H1 (cell line): Measurements from ENCODE around the gene NUTM2G. TPM values are rescaled to one million over a fixed set of nuclear protein-coding genes. Genes with fewer than 3 reads are reported as not detected.
"Not testable (repeated sequence)": the region's sequence is repeated elsewhere in the genome, so short reads cannot be mapped to it uniquely, and the experiment has no call there.

Experiments
- CTCF ChIA-PET: fragments of 300-600 bp; sonication (Branson Sonifier 250); formaldehyde crosslinking; loops from one replicate; lab custom pipeline; 2021; ENCODE audit not compliant: partially characterized antibody; lab: Charles Lee
- POLR2A ChIA-PET: fragments of 300-600 bp; sonication (Branson Sonifier 250); formaldehyde crosslinking; loops from one replicate; lab custom pipeline; 2021; ENCODE audit warnings: inconsistent platforms; ENCODE audit not compliant: partially characterized antibody; lab: Charles Lee
- DNase-seq, 2 experiments: peaks; one replicate each; pipeline versions ENCODE4 v3.0.0 to v3.0.0-alpha.2; 2010 to 2022; ENCODE audit warnings: low spot score in 2 of 2, low read depth in 1 of 2, mixed read lengths in 1 of 2
- FAIRE-seq: peaks from 2 replicates; lab custom pipeline; 2011; peaks lifted over from hg19 to GRCh38; lab: Jason Lieb, UNC
- H2AFZ ChIP-seq: 2 replicates; pipeline ENCODE4 v1.8.1; 2012; ENCODE audit warnings: low read length, inconsistent platforms
- H2AK5ac ChIP-seq: 2 replicates; pipeline ENCODE4 v1.6.1; 2013; ENCODE audit warnings: low read depth, low read length
- H2BK120ac ChIP-seq: replicated peaks from 2 replicates; pipeline ENCODE3; 2013; ENCODE audit warnings: low read depth, low read length, inconsistent platforms
- H2BK12ac ChIP-seq: 2 replicates; pipeline ENCODE4 v1.6.1; 2013; ENCODE audit warnings: low read depth, low read length
- H2BK15ac ChIP-seq: 2 replicates; pipeline ENCODE4 v1.6.1; 2013; ENCODE audit warnings: low read length
- H2BK20ac ChIP-seq: 2 replicates; pipeline ENCODE4 v1.6.1; 2013; ENCODE audit warnings: low read length
- H2BK5ac ChIP-seq: 2 replicates; pipeline ENCODE4 v1.6.1; 2013; ENCODE audit warnings: low read depth, low read length
- H3K14ac ChIP-seq: 2 replicates; pipeline ENCODE4 v1.6.1; 2013; ENCODE audit warnings: inconsistent platforms; ENCODE audit not compliant: insufficient read length
- H3K18ac ChIP-seq: 2 replicates; pipeline ENCODE4 v1.6.1; 2013; ENCODE audit warnings: low read length; ENCODE audit errors: extremely low read depth
- H3K23ac ChIP-seq: 2 replicates; pipeline ENCODE4 v1.6.1; 2013; ENCODE audit warnings: inconsistent platforms; ENCODE audit not compliant: insufficient read length
- H3K23me2 ChIP-seq: 2 replicates; pipeline ENCODE4 v1.6.1; 2013; ENCODE audit warnings: low read depth, low read length
- H3K27ac ChIP-seq: 2 replicates; pipeline ENCODE4 v1.6.1; 2011; ENCODE audit warnings: low read depth, low read length, inconsistent platforms
- H3K27me3 ChIP-seq, 4 experiments: replicated peaks in 1 of 4; 1 replicate in 1 of 4; 2 replicates in 3 of 4; pipeline versions ENCODE4 v1.6.1 to v1.8.1; 2011 to 2013; ENCODE audit warnings: low read length in 3 of 4, mild to moderate bottlenecking in 3 of 4, inconsistent platforms in 2 of 4, mixed read lengths in 2 of 4, moderate library complexity in 1 of 4; ENCODE audit not compliant: control insufficient read depth in 3 of 4, insufficient read depth in 3 of 4; ENCODE audit errors: extremely low read depth in 1 of 4
- H3K36me3 ChIP-seq, 4 experiments: 2 replicates each; pipeline versions ENCODE4 v1.6.1 to v1.8.1; 2011 to 2013; ENCODE audit warnings: mild to moderate bottlenecking in 4 of 4, low read length in 3 of 4, moderate library complexity in 2 of 4, control low read depth in 1 of 4, inconsistent platforms in 1 of 4; ENCODE audit not compliant: insufficient read depth in 4 of 4, control insufficient read depth in 2 of 4
- H3K4ac ChIP-seq: replicated peaks from 2 replicates; pipeline ENCODE3; 2013; ENCODE audit warnings: low read length, low read depth, mixed read lengths, inconsistent platforms; ENCODE audit not compliant: insufficient read length
- H3K4me1 ChIP-seq, 4 experiments: replicated peaks in 1 of 4; 1 replicate in 1 of 4; 2 replicates in 3 of 4; pipeline versions ENCODE4 v1.6.1 to v1.8.1; 2011 to 2013; ENCODE audit warnings: low read length in 3 of 4, inconsistent platforms in 2 of 4, mixed read lengths in 1 of 4; ENCODE audit not compliant: insufficient read depth in 4 of 4, control insufficient read depth in 3 of 4
- H3K4me2 ChIP-seq, 2 experiments: 2 replicates each; pipeline versions ENCODE4 v1.6.1 to v1.8.1; 2011 to 2013; ENCODE audit warnings: low read depth in 2 of 2, low read length in 2 of 2, control low read depth in 1 of 2, inconsistent platforms in 1 of 2, mild to moderate bottlenecking in 1 of 2; ENCODE audit not compliant: insufficient read depth in 1 of 2
- H3K4me3 ChIP-seq, 4 experiments: fragments of 200-600, 300-600 bp in 1 of 4; sonication (generic), shearing (Covaris generic), sonication (Bioruptor Twin) in 1 of 4; 2 replicates each; pipeline versions ENCODE4 v1.5.1 to v1.8.1; 2011 to 2016; ENCODE audit warnings: low read length in 4 of 4, low read depth in 3 of 4, control low read depth in 2 of 4, inconsistent platforms in 2 of 4, mild to moderate bottlenecking in 2 of 4, mixed read lengths in 1 of 4, moderate library complexity in 1 of 4; ENCODE audit not compliant: insufficient read depth in 2 of 4; ENCODE audit errors: extremely low read depth in 1 of 4
- H3K56ac ChIP-seq: replicated peaks from 2 replicates; pipeline ENCODE3; 2013; ENCODE audit warnings: low read depth, mild to moderate bottlenecking, mixed read lengths, low read length, inconsistent platforms; ENCODE audit not compliant: insufficient read length
- H3K79me1 ChIP-seq: 2 replicates; pipeline ENCODE4 v1.6.1; 2013; ENCODE audit warnings: low read depth, low read length, control low read depth
- H3K79me2 ChIP-seq, 2 experiments: 2 replicates each; pipeline versions ENCODE4 v1.6.1 to v1.8.1; 2012 to 2013; ENCODE audit warnings: low read length in 2 of 2, mild to moderate bottlenecking in 2 of 2, inconsistent platforms in 1 of 2; ENCODE audit not compliant: insufficient read depth in 2 of 2, control insufficient read depth in 1 of 2
- H3K9ac ChIP-seq, 4 experiments: replicated peaks in 1 of 4; 1 replicate in 1 of 4; 2 replicates in 3 of 4; pipeline versions ENCODE4 v1.6.1 to v1.8.1; 2011 to 2013; ENCODE audit warnings: low read depth in 3 of 4, low read length in 3 of 4, control low read depth in 2 of 4, mild to moderate bottlenecking in 2 of 4, moderate library complexity in 2 of 4, inconsistent platforms in 1 of 4; ENCODE audit errors: extremely low read depth in 1 of 4
- H3K9me3 ChIP-seq, 2 experiments: 2 replicates each; pipeline versions ENCODE4 v1.6.1 to v1.8.1; 2012 to 2013; ENCODE audit warnings: mild to moderate bottlenecking in 2 of 2, moderate library complexity in 2 of 2, control low read depth in 1 of 2, inconsistent platforms in 1 of 2, low read depth in 1 of 2, low read length in 1 of 2, mixed read lengths in 1 of 2; ENCODE audit not compliant: insufficient read depth in 2 of 2
- H4K20me1 ChIP-seq, 2 experiments: replicated peaks in 1 of 2; 2 replicates each; pipeline versions ENCODE3 to v1.8.1; 2011 to 2013; ENCODE audit warnings: inconsistent platforms in 2 of 2, low read length in 2 of 2, mild to moderate bottlenecking in 1 of 2; ENCODE audit not compliant: insufficient read depth in 2 of 2, control insufficient read depth in 1 of 2
- H4K5ac ChIP-seq: 2 replicates; pipeline ENCODE4 v1.6.1; 2013; ENCODE audit warnings: low read length, low read depth, mixed read lengths, inconsistent platforms; ENCODE audit not compliant: insufficient read length
- H4K8ac ChIP-seq: 2 replicates; pipeline ENCODE4 v1.8.0; 2013; ENCODE audit warnings: mild to moderate bottlenecking, moderate library complexity, low read length, inconsistent platforms; ENCODE audit not compliant: insufficient read depth; ENCODE audit errors: extremely low read depth
- H4K91ac ChIP-seq: replicated peaks from 2 replicates; pipeline ENCODE3; 2013; ENCODE audit warnings: low read length, mixed read lengths, inconsistent platforms; ENCODE audit not compliant: insufficient read length
- WGBS, 2 experiments: shearing (Covaris generic) in 1 of 2; methylation state at CpG; one replicate each; pipeline versions ENCODE4 v1.1.6 to v1.1.7; 2013 to 2015; ENCODE audit warnings: low lambda C conversion rate in 2 of 2, mixed read lengths in 2 of 2, inconsistent platforms in 1 of 2, low coverage in 1 of 2, missing lambda C conversion rate in 1 of 2; ENCODE audit not compliant: insufficient replicate concordance in 2 of 2, insufficient coverage in 1 of 2, insufficient read length in 1 of 2; ENCODE audit errors: extremely low coverage in 1 of 2, missing lambda C conversion rate in 1 of 2; 5-methylcytosine and 5-hydroxymethylcytosine counted together
- polyA plus RNA-seq, 7 experiments: library from polyadenylated mRNA; depleted of rRNA in 3 of 7; stranded (reverse) in 5 of 7; unstranded in 2 of 7; fragments of >200 nt in 5 of 7; fragments of 200-250 nt in 2 of 7; gene quantifications; 1 replicate in 5 of 7; 2 replicates in 1 of 7; 4 replicates in 1 of 7; pipeline versions ENCODE4 v1.2.1 to v1.2.3, GENCODE V29; 2011 to 2013; ENCODE audit warnings: missing spikeins in 2 of 7, mixed read lengths in 2 of 7
- total RNA-seq: library from RNA; stranded (reverse); fragmentation: NEBNext Ultra II Directional; extraction: Animal tissue kit (Norgen Biotek cat#: 25700); gene quantifications from 2 replicates; pipeline ENCODE4 v1.2.1, GENCODE V29; 2021

The NUTM2G gene
- total and polyA plus RNA-seq, 2 of the 8 experiments (the other 6 are each of a cell fraction or from before 2014, with no cell fraction given), result 0.27 TPM; not detected in 1

GRCh38 chr9:96934706-96935105 is 6.1 kb downstream of the NUTM2G start:
- CTCF ChIA-PET, H3K36me3 ChIP-seq: not testable (repeated sequence)

DNA sequence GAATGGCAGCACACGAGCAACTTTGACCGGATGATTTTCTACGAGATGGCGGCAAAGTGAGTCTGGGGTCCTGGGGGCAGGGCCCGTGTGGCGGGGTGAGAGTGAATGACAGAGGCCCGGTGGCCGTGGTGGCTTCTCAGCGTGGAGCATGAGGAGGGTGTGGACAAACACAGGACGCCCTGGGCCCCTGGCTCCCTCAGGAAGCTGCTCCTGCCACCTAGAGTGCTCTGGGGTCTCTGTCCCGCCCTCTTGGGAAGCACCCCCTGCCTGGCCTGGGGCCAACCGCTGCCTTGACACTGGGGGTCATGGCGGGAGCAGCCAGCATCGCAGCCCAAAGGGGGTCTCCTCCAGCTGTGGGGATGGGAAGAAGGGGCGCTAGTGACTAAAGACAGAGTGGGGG is 6.8 kb downstream of the NUTM2G start:
- H3K4me2 ChIP-seq, H2AK5ac ChIP-seq, H3K14ac ChIP-seq, H3K4ac ChIP-seq, H3K79me2 ChIP-seq, FAIRE-seq, H4K91ac ChIP-seq, H4K8ac ChIP-seq, H2BK120ac ChIP-seq, H3K27me3 ChIP-seq, H2BK20ac ChIP-seq, H3K18ac ChIP-seq, H3K4me3 ChIP-seq, CTCF ChIA-PET, H3K27ac ChIP-seq, H2BK12ac ChIP-seq, H3K56ac ChIP-seq, H3K79me1 ChIP-seq, H2AFZ ChIP-seq, H4K20me1 ChIP-seq, H4K5ac ChIP-seq, H3K23me2 ChIP-seq, H3K23ac ChIP-seq, H2BK5ac ChIP-seq, H3K4me1 ChIP-seq, H3K9ac ChIP-seq, H3K9me3 ChIP-seq, H2BK15ac ChIP-seq, H3K36me3 ChIP-seq, POLR2A ChIA-PET: not testable (repeated sequence)
- DNase-seq, result peak in 1 of 2 experiments; percentile 43
- WGBS, 2 experiments, result 92% methylated on average over 14 of the region's 15 CpGs; no CpG with 5 or more reads in 1 of the 2 experiments

More at GRCh38 chr9:96934706-96935105, 6.1 kb downstream of the NUTM2G start:
- H2BK12ac ChIP-seq, H2BK20ac ChIP-seq, FAIRE-seq, H4K5ac ChIP-seq, H3K18ac ChIP-seq, POLR2A ChIA-PET, H3K4me1 ChIP-seq, H4K8ac ChIP-seq, H3K9me3 ChIP-seq, H3K56ac ChIP-seq, H2BK15ac ChIP-seq, H2AK5ac ChIP-seq, H2AFZ ChIP-seq, H4K91ac ChIP-seq, H3K27ac ChIP-seq, H3K23ac ChIP-seq, H3K4me2 ChIP-seq, H3K9ac ChIP-seq, H3K23me2 ChIP-seq, H2BK5ac ChIP-seq, H3K4ac ChIP-seq, H4K20me1 ChIP-seq, H3K79me1 ChIP-seq, H3K79me2 ChIP-seq, H3K4me3 ChIP-seq, H2BK120ac ChIP-seq, H3K14ac ChIP-seq, H3K27me3 ChIP-seq: not testable (repeated sequence)
- peak in 1 of 2 experiments; percentile 35 for DNase-seq
- WGBS, 2 experiments, result no CpG with 5 or more reads among the region's 5 CpGs
